OCI-LY3 (cell line): Measurements from ENCODE around the gene GALNT18.

ENCODE experiments used
- H2AFZ ChIP-seq: fragments of 200-600, 300-600 bp; shearing (Covaris generic); 2 replicates; pipeline ENCODE4 v1.6.0; 2014; ENCODE audit warnings: antibody characterized with exemption, low read depth, low read length
- H3K27ac ChIP-seq: fragments of 200-600, 300-600 bp; sonication (generic); 2 replicates; pipeline ENCODE4 v1.5.1; 2014; ENCODE audit warnings: mild to moderate bottlenecking, low read length, moderate library complexity, mixed read lengths
- H3K27me3 ChIP-seq: fragments of 200-600, 300-600 bp; sonication (generic); 2 replicates; pipeline ENCODE4 v1.6.1; 2014; ENCODE audit warnings: low read depth, low read length, mixed read lengths
- H3K36me3 ChIP-seq: fragments of 200-600, 300-600 bp; sonication (generic); replicated peaks from 2 replicates; pipeline ENCODE3; 2014; ENCODE audit warnings: low read depth, low read length, mixed read lengths
- H3K4me1 ChIP-seq: fragments of 300-600, 200-600 bp; sonication (generic); 2 replicates; pipeline ENCODE4 v1.6.1; 2014; ENCODE audit warnings: low read length, mixed read lengths
- H3K4me2 ChIP-seq: fragments of 200-600, 300-600 bp; sonication (generic); 2 replicates; pipeline ENCODE4 v1.6.1; 2014; ENCODE audit warnings: low read length, mixed read lengths
- H3K4me3 ChIP-seq: fragments of 300-600, 200-600 bp; sonication (generic); 2 replicates; pipeline ENCODE4 v1.5.1; 2014; ENCODE audit warnings: antibody characterized with exemption, mild to moderate bottlenecking, low read length, moderate library complexity
- H3K79me2 ChIP-seq: fragments of 300-600, 200-600 bp; shearing (Covaris generic); 2 replicates; pipeline ENCODE4 v1.6.1; 2014; ENCODE audit warnings: mild to moderate bottlenecking, low read length, mixed read lengths
- H3K9ac ChIP-seq: fragments of 300-600, 200-600 bp; shearing (Covaris generic); 2 replicates; pipeline ENCODE4 v1.6.0; 2014; ENCODE audit warnings: mild to moderate bottlenecking, low read length, moderate library complexity
- H3K9me3 ChIP-seq: fragments of 200-600, 300-600 bp; shearing (Covaris generic); 2 replicates; pipeline ENCODE4 v1.6.1; 2014; ENCODE audit warnings: low read length, mixed read lengths; ENCODE audit not compliant: insufficient read depth
- H4K20me1 ChIP-seq: fragments of 200-600, 300-600 bp; sonication (generic); 2 replicates; pipeline ENCODE4 v1.6.1; 2016; ENCODE audit warnings: low read length, mixed read lengths; ENCODE audit not compliant: insufficient read depth
- EZH2phosphoT487 ChIP-seq: fragments of 200-600 bp; shearing (Covaris generic); IDR thresholded peaks from 2 replicates; pipeline ENCODE4 v1.6.1; 2018; ENCODE audit warnings: antibody characterized with exemption, mixed run types, low read depth
- TF ChIP-seq, protein P1 (sequence below): fragments of 200-600, 300-600 bp; sonication (generic); IDR thresholded peaks from 2 replicates; pipeline ENCODE4 v1.5.1; 2014; ENCODE audit warnings: antibody characterized with exemption, low read length, low read depth

Gene GALNT18

DNA sequence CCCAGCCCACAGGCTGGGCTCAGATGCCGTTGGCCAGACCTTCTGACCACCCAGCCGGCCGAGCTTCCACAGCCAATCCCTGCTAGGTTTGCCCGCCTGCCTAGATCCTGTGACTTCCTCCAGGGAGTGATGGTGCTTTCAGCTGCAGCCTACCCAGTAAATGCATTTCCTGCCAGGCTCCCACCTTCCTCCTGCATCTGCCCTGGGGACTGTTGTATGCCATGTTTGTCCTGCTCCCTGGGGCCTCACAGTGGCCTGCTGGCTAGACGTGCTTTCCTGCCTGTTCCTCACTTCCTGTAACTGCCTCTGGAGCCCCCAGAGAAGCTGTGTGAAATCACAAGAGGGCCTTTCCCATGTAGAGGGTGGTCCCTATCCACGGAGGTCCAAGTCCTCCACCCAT lies 86.2 kb downstream of the GALNT18 start:
- no peaks in the 10 kb centered on the region for H3K4me1 ChIP-seq
- no peaks in the 10 kb centered on the region for H3K79me2 ChIP-seq
- H3K9me3 ChIP-seq, result no peaks in the 10 kb centered on the region
- no peak overlapping the region for H3K4me3 ChIP-seq
- no peak overlapping the region for H3K4me2 ChIP-seq
- TF ChIP-seq, protein P1, sequence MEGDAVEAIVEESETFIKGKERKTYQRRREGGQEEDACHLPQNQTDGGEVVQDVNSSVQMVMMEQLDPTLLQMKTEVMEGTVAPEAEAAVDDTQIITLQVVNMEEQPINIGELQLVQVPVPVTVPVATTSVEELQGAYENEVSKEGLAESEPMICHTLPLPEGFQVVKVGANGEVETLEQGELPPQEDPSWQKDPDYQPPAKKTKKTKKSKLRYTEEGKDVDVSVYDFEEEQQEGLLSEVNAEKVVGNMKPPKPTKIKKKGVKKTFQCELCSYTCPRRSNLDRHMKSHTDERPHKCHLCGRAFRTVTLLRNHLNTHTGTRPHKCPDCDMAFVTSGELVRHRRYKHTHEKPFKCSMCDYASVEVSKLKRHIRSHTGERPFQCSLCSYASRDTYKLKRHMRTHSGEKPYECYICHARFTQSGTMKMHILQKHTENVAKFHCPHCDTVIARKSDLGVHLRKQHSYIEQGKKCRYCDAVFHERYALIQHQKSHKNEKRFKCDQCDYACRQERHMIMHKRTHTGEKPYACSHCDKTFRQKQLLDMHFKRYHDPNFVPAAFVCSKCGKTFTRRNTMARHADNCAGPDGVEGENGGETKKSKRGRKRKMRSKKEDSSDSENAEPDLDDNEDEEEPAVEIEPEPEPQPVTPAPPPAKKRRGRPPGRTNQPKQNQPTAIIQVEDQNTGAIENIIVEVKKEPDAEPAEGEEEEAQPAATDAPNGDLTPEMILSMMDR, result no peak
- TF ChIP-seq EZH2phosphoT487, result no peak
- H3K36me3 ChIP-seq, result no peaks in the 10 kb centered on the region
- no peak overlapping the region for H2AFZ ChIP-seq
- no peak overlapping the region for H3K27ac ChIP-seq
- H4K20me1 ChIP-seq, result no peaks in the 10 kb centered on the region
- H3K9ac ChIP-seq, result no peak overlapping the region
- no peaks in the 10 kb centered on the region for H3K27me3 ChIP-seq

DNA sequence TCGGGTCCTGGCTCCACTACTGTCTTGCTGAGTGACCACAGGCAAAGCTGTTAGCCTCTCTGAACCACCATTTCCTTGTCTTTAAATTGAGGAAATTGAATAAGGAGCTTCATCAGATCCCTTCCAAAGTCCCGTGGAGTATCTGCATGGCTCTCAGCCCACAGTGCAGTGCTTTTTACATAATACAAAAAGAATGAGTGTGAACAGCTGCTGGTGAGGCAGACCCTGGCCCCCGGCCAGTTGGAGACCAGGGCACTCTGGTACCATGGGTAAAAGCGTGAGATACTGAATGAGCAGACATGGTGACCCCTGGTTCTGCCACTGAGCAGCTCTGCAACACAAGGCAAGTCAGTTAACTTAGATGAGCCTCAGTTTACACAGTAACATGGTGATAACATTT lies 86.8 kb downstream of the GALNT18 start:
- TF ChIP-seq EZH2phosphoT487, result no peak
- TF ChIP-seq, protein P1, result no peak
- Histone ChIP-seq H3K27ac (no peak overlapping the region), H2AFZ (no peak overlapping the region)

DNA sequence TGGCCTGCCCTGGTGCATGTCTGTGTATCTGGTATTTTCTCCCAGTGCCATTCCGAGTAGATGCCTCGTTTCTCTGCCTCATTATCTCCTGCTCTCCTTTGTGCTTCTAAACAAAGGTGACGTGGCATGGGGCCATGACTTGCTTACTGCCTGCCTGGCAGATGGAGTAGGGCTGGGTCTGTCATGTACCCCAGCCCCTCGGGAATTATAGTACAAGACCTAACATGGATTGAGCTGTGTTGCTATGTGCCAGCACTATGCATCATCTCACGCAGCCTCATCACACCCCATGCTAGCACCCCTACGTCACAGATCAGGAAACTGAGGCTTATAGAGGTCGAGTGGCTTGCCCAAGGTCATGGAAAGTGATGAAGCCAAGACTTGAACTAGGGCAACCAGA lies 88.1 kb downstream of the GALNT18 start:
- H3K27ac ChIP-seq, result no peak overlapping the region
- no peak for TF ChIP-seq EZH2phosphoT487
- TF ChIP-seq, protein P1, result no peak
- no peak overlapping the region for H3K9ac ChIP-seq
- H3K4me1 ChIP-seq, result no peaks in the 10 kb centered on the region
- H4K20me1 ChIP-seq, result no peaks in the 10 kb centered on the region
- H3K9me3 ChIP-seq, result no peaks in the 10 kb centered on the region
- no peak overlapping the region for H3K4me2 ChIP-seq
- no peaks in the 10 kb centered on the region for H3K27me3 ChIP-seq
- H3K36me3 ChIP-seq, result no peaks in the 10 kb centered on the region
- H3K79me2 ChIP-seq, result no peaks in the 10 kb centered on the region
- H3K4me3 ChIP-seq, result no peak overlapping the region
- H2AFZ ChIP-seq, result no peak overlapping the region

More for the DNA sequence above, 86.8 kb downstream of the GALNT18 start:
- no peak overlapping the region for H3K4me3 ChIP-seq
- no peaks in the 10 kb centered on the region for H3K36me3 ChIP-seq
- no peaks in the 10 kb centered on the region for H3K79me2 ChIP-seq
- no peak overlapping the region for H3K9ac ChIP-seq
- no peaks in the 10 kb centered on the region for H4K20me1 ChIP-seq
- H3K4me2 ChIP-seq, result no peak overlapping the region
- H3K4me1 ChIP-seq, result no peaks in the 10 kb centered on the region
- H3K27me3 ChIP-seq, result no peaks in the 10 kb centered on the region
- no peaks in the 10 kb centered on the region for H3K9me3 ChIP-seq

DNA sequence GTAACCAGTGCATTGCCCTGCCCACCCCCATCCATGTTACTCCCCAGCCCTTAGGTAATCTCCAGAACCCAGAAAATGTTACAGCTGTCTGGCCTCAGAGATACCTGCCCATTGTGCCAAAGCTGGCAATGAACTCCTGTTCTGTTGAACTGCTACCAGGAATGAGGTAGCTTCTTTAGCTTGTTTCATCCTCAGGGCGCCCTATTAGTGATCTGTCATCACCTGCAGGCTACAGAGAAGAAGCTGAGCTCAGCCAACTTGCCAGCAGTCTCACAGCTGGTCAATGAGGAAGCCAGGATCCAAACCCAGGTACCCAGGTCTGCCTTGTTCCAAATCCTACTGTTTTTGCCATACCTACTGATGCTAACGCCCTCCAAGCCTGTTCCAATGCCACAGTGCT lies 88.7 kb downstream of the GALNT18 start:
- no peak overlapping the region for H3K4me2 ChIP-seq
- no peaks in the 10 kb centered on the region for H3K4me1 ChIP-seq
- H3K9ac ChIP-seq, result no peak overlapping the region
- no peak overlapping the region for H2AFZ ChIP-seq
- H3K36me3 ChIP-seq, result no peaks in the 10 kb centered on the region
- no peak overlapping the region for H3K27ac ChIP-seq
- H4K20me1 ChIP-seq, result no peaks in the 10 kb centered on the region
- no peaks in the 10 kb centered on the region for H3K27me3 ChIP-seq
- TF ChIP-seq, protein P1, result no peak
- TF ChIP-seq EZH2phosphoT487, result no peak
- no peaks in the 10 kb centered on the region for H3K9me3 ChIP-seq
- H3K4me3 ChIP-seq, result no peak overlapping the region
- H3K79me2 ChIP-seq, result no peaks in the 10 kb centered on the region
